SJSA1 (cell line): Measurements from ENCODE around the gene CPNE5. TPM values are rescaled to one million over a fixed set of nuclear protein-coding genes. Genes with fewer than 3 reads are reported as not detected.

Experiments used
- DNase-seq, 2 experiments: peaks; one replicate each; pipeline ENCODE4 v3.0.0-alpha.2; 2015 to 2020; ENCODE audit warnings: low spot score in 2 of 2, low read depth in 1 of 2
- H3K27ac ChIP-seq: fragments of 250-450 bp; sonication (Bioruptor Pico); 2 replicates; pipeline ENCODE4 v1.5.1; 2020; ENCODE audit warnings: mild to moderate bottlenecking, moderate library complexity
- H3K27me3 ChIP-seq: fragments of 250-450 bp; sonication (Bioruptor Pico); replicated peaks from 2 replicates; pipeline ENCODE4 v1.5.1; 2020; ENCODE audit warnings: mild to moderate bottlenecking, moderate library complexity
- H3K36me3 ChIP-seq: fragments of 250-450 bp; sonication (Bioruptor Pico); 2 replicates; pipeline ENCODE4 v1.5.1; 2020; ENCODE audit warnings: mild to moderate bottlenecking
- H3K4me1 ChIP-seq: fragments of 250-450 bp; sonication (Bioruptor Pico); replicated peaks from 2 replicates; pipeline ENCODE4 v1.6.1; 2021; ENCODE audit warnings: mild to moderate bottlenecking
- H3K4me3 ChIP-seq: fragments of 250-450 bp; sonication (Bioruptor Pico); 2 replicates; pipeline ENCODE4 v1.5.1; 2020; ENCODE audit warnings: mild to moderate bottlenecking
- H3K9me3 ChIP-seq: fragments of 250-450 bp; sonication (Bioruptor Pico); replicated peaks from 2 replicates; pipeline ENCODE4 v1.5.1; 2020; ENCODE audit warnings: mild to moderate bottlenecking
- total RNA-seq: library from RNA; depleted of rRNA; stranded (reverse); fragments of >200 nt; shearing (Covaris generic); gene quantifications from 2 replicates; pipeline ENCODE4 v1.2.3, GENCODE V29; 2014

CPNE5 gene
- total RNA-seq, 1 experiment from 2014 or later = 0.08 TPM

- Histone ChIP-seq H3K4me1 (no peaks in the 10 kb centered on the region), H3K9me3 (no peaks in the 10 kb centered on the region), H3K27me3 (peaks cover 14% of the 10 kb centered on the region), H3K27ac (no peak overlapping the region), H3K36me3 (no peaks in the 10 kb centered on the region), H3K4me3 (no peak overlapping the region)
- no peak for DNase-seq
Measured at GRCh38 chr6:36793296-36793912, 45.8 kb downstream of the CPNE5 start.

- H3K27me3 ChIP-seq = peaks cover 14% of the 10 kb centered on the region
Measured at GRCh38 chr6:36791521-36792135, 47.6 kb downstream of the CPNE5 start.

GRCh38 chr6:36791085-36791484 is 48.2 kb downstream of the CPNE5 start:
- Histone ChIP-seq H3K27ac (no peak overlapping the region), H3K9me3 (no peaks in the 10 kb centered on the region), H3K4me1 (no peaks in the 10 kb centered on the region), H3K4me3 (no peak overlapping the region), H3K36me3 (no peaks in the 10 kb centered on the region), H3K27me3 (peaks cover 14% of the 10 kb centered on the region)
- DNase-seq = no peak

More at GRCh38 chr6:36791521-36792135, 47.6 kb downstream of the CPNE5 start:
- Histone ChIP-seq H3K36me3 (no peaks in the 10 kb centered on the region), H3K27ac (no peak overlapping the region), H3K9me3 (no peaks in the 10 kb centered on the region), H3K4me1 (no peaks in the 10 kb centered on the region), H3K4me3 (no peak overlapping the region)
- DNase-seq = no peak

GRCh38 chr6:36788768-36789167 is 50.5 kb downstream of the CPNE5 start:
- H3K9me3 ChIP-seq = no peaks in the 10 kb centered on the region
- H3K4me1 ChIP-seq = no peaks in the 10 kb centered on the region
- no peak overlapping the region for H3K27ac ChIP-seq
- no peak overlapping the region for H3K4me3 ChIP-seq
- H3K36me3 ChIP-seq = no peaks in the 10 kb centered on the region
- peaks cover 14% of the 10 kb centered on the region for H3K27me3 ChIP-seq
- no peak for DNase-seq

GRCh38 chr6:36788186-36788585 is 51.1 kb downstream of the CPNE5 start:
- Histone ChIP-seq H3K27ac (no peak overlapping the region), H3K4me1 (no peaks in the 10 kb centered on the region), H3K27me3 (peaks cover 14% of the 10 kb centered on the region), H3K36me3 (no peaks in the 10 kb centered on the region), H3K9me3 (no peaks in the 10 kb centered on the region), H3K4me3 (no peak overlapping the region)
- no peak for DNase-seq

DNA sequence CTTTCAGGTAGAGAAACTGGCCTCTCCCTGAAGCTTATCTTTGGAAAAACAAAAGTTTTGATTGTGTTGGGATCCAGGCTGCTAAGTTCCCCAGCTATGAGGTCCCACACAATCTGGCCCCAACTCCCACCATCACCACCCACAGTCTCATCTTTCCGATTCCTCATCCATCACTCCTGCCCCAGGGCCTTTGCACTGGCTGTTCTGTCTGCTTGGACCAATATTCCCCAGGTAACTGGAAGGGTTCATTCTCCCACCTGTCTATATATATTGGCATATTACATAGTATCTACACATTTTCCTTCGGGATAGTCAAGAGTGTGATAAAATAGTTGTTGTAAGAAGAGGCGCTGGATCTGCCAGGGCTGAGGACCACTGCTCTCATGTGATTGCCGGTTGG is 52.0 kb downstream of the CPNE5 start:
- no peaks in the 10 kb centered on the region for H3K9me3 ChIP-seq
- no peaks in the 10 kb centered on the region for H3K4me1 ChIP-seq
- H3K27ac ChIP-seq = no peak overlapping the region
- H3K36me3 ChIP-seq = no peaks in the 10 kb centered on the region
- peaks cover 14% of the 10 kb centered on the region for H3K27me3 ChIP-seq
- no peak for DNase-seq
- no peak overlapping the region for H3K4me3 ChIP-seq

DNA sequence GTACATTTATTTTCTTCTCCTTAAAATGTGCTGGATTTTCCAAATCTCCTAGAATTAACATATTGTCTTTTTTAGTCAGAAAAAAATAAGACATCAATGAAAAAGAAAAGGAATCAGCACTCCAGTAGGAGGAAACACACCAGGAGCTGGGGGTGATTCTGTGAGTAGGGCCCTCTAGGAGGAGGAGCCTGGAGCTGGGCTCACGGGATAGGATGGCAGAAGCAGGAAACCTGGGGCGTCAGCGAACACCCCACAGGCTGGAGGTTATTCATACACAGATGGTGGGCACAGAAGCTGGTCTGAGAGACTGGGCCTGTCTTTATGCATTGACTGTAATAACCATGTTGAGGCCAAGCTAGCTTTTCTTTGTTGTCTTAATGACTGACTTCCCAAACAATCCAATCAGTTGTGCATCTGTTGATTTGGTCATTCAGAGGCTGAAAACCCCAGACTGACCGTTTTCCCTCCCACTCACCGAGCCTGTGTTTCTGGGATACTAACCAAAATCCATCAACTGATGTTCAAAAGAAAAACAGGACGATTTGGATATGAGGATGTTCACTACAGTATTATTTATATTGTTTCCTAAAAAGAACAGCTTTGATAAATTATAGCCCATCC is 53.1 kb downstream of the CPNE5 start:
- H3K9me3 ChIP-seq = no peaks in the 10 kb centered on the region
- H3K27me3 ChIP-seq = peaks cover 13% of the 10 kb centered on the region
- no peak for DNase-seq
- no peaks in the 10 kb centered on the region for H3K4me1 ChIP-seq
- no peak overlapping the region for H3K4me3 ChIP-seq
- H3K36me3 ChIP-seq = no peaks in the 10 kb centered on the region
- H3K27ac ChIP-seq = no peak overlapping the region

DNA sequence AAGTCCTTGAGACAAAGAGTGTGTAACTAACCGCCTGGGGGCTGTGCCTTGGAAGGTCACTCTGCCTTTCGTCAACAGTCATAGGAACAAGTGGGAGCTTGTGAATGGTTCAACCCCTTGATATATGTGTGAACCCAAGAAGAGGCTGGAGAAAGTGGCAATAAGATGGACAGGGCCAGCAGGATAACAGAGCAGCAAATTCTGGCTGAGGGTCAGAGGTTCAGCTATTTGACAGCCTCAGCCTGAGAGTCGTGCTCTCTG is 54.9 kb downstream of the CPNE5 start:
- Histone ChIP-seq H3K9me3 (no peaks in the 10 kb centered on the region), H3K4me1 (no peaks in the 10 kb centered on the region), H3K27ac (no peak overlapping the region), H3K36me3 (no peaks in the 10 kb centered on the region), H3K27me3 (peaks cover 9% of the 10 kb centered on the region), H3K4me3 (no peak overlapping the region)
- no peak for DNase-seq

GRCh38 chr6:36783603-36784375 is 55.5 kb downstream of the CPNE5 start:
- no peak overlapping the region for H3K4me3 ChIP-seq
- DNase-seq = no peak
- no peaks in the 10 kb centered on the region for H3K9me3 ChIP-seq
- H3K27me3 ChIP-seq = peaks cover 4% of the 10 kb centered on the region; the same call in 1 of the 2 replicates
- no peak overlapping the region for H3K27ac ChIP-seq
- no peaks in the 10 kb centered on the region for H3K36me3 ChIP-seq
- no peaks in the 10 kb centered on the region for H3K4me1 ChIP-seq

DNA sequence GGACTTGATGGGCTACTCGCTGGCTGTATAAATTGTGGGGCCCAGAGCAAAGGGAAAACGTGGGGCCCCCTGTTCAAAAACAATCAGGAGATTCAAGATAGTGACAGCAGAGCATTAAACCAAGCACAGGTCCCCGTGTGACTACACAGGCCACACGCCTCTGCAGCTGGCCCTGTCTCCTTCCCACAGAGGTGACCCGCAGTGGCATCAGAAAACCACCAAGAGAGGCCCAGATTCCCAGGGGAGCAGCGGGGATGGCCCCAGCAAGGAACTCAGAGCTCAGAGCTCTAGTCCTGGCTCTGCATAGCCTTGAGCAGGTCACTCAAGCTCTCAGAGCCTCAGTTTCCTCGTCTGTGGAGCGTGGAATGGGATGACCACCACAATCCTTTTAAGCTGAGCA is 57.6 kb downstream of the CPNE5 start:
- no peaks in the 10 kb centered on the region for H3K36me3 ChIP-seq
- DNase-seq = no peak
- no peaks in the 10 kb centered on the region for H3K4me1 ChIP-seq
- no peak overlapping the region for H3K4me3 ChIP-seq
- H3K27ac ChIP-seq = no peak overlapping the region
- no peaks in the 10 kb centered on the region for H3K9me3 ChIP-seq
- no peaks in the 10 kb centered on the region for H3K27me3 ChIP-seq

- Histone ChIP-seq H3K27ac (no peak overlapping the region), H3K9me3 (no peaks in the 10 kb centered on the region), H3K27me3 (0 out of 2 replicates have a peak, but pooled peaks cover 2% of the 10 kb centered on the region), H3K4me1 (no peaks in the 10 kb centered on the region), H3K36me3 (no peaks in the 10 kb centered on the region), H3K4me3 (no peak overlapping the region)
- no peak for DNase-seq
Measured at GRCh38 chr6:36780442-36781177, 58.6 kb downstream of the CPNE5 start.

GRCh38 chr6:36779227-36779626 is 60.0 kb downstream of the CPNE5 start:
- Histone ChIP-seq H3K27me3 (0 out of 2 replicates have a peak, but pooled peaks cover 3% of the 10 kb centered on the region), H3K27ac (no peak overlapping the region), H3K36me3 (no peaks in the 10 kb centered on the region), H3K4me3 (no peak overlapping the region), H3K9me3 (no peaks in the 10 kb centered on the region), H3K4me1 (no peaks in the 10 kb centered on the region)
- DNase-seq = no peak

GRCh38 chr6:36777801-36778200 is 61.4 kb downstream of the CPNE5 start:
- Histone ChIP-seq H3K4me1 (no peaks in the 10 kb centered on the region), H3K27ac (no peak overlapping the region), H3K27me3 (0 out of 2 replicates have a peak, but pooled peaks cover 3% of the 10 kb centered on the region), H3K4me3 (no peak overlapping the region), H3K36me3 (no peaks in the 10 kb centered on the region), H3K9me3 (no peaks in the 10 kb centered on the region)
- DNase-seq = no peak
